ENCODE data around the gene CDH24. TPM values are rescaled to one million over a fixed set of nuclear protein-coding genes. Genes with fewer than 3 reads are reported as not detected.
"Not testable (repeated sequence)": the region's sequence is repeated elsewhere in the genome, so short reads cannot be mapped to it uniquely, and the experiment has no call there.

CDH24 gene
- polyA plus RNA-seq, 3 donors = 1.9 to 7.0 (median 4.4) TPM

DNA sequence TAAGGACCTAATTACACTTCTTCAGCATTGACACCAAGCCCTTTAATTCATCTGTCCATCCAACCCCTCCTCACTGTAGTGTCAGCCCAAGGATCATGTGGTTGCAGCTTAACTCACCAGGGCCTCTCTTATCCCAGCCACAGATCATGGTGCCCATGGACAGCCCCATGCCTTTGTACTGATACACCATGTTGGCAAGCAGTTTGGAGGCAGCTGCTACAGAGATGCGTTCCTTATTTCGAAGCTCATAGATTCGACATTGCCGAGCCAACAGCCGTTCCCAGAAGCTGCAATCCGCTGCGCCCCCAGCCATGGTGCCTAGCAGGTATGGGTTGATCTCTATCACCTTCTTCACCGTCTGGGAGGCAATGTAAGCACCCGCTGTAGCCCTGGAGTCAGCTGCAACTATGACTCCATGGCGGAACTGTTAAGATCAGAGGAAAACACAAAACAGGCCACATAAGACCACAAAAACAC lies 24.0 kb downstream of the CDH24 start:
- no peak overlapping the region for H3K27ac ChIP-seq (ENCODE audit: low read depth, low read length)
- 88 to 96% (median 96%) methylated on average over 10 of the region's 10 CpGs for WGBS, 3 donors

DNA sequence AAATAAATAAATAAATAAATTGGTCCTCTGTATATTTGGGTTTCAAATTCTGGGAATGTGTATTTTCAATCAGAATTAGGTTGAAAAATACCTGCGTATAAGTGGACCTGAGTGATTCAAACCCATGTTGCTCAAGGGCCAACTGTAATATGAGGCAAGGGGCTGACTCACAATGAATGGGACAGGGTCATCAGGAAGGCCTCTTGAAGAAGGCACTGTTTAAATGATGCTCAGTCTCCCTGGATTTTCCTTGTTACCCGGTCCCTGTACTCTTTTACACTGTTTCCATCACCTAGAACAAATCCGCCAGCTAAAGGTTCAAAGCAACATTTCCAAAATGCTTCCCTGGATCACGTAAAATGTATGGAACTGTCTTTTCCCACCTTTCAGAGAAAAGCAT lies 26.4 kb downstream of the CDH24 start:
- WGBS, 3 donors = 96 to 97% (median 96%) methylated on average over 4 of the region's 4 CpGs
- H3K27ac ChIP-seq (ENCODE audit: low read depth, low read length) = no peak overlapping the region

DNA sequence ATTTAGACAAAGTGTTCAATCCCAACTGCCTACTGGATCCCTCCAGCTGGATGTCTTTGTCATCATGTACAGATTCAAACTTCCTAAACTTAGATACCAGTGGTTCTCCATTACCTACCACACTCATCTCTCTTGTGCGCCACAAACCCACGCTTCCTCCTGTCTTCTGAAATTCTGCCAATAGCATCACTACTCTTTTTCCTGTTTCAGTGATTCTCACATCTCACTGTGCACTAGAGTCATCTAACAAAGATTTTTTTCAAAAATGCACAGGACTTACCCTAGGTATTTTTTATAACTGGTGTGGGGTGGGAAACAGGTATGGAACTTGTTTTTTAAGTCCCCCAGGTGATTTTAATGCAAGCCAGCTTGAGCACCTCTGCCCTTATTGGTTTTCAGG lies 28.5 kb downstream of the CDH24 start:
- no peak overlapping the region for H3K27ac ChIP-seq (ENCODE audit: low read depth, low read length)
- WGBS, 3 donors = 50 to 86% (median 54%) methylated on average over 2 of the region's 2 CpGs

DNA sequence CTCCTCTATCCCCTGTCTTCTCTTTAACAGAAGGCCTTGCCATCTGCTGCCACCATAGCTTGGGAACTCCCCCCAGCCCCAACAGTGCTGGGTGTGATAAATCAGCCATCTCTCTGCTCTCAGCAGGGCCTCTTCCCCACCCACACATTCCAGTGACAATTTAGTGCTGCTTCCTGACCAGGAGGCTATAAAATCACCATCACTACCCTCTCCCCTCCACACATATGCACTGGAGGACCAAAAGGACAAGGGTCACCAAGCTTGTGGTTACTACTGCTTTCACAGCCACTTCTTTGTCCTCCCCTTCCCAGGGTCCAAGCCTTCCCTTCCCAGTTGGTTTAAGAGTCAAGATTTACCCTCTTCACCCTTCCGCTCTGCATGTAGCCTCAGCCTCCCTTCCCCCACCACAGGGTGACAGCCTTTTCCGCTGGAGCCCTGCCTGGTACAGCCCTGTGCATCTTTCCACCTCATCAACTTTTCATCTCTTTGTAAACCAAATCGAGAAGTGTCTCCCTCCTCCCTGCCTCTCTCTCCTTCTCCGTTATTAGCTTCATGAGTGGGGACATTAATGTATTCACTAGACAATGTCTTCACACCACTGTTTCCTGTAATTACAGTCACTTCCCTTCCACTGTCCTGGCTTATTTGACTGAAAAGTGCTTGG lies 32.0 kb downstream of the CDH24 start:
- no peak overlapping the region for H3K27ac ChIP-seq (ENCODE audit: low read depth, low read length)
- WGBS, 3 donors = 58 to 74% (median 64%) methylated on average over 4 of the region's 4 CpGs

DNA sequence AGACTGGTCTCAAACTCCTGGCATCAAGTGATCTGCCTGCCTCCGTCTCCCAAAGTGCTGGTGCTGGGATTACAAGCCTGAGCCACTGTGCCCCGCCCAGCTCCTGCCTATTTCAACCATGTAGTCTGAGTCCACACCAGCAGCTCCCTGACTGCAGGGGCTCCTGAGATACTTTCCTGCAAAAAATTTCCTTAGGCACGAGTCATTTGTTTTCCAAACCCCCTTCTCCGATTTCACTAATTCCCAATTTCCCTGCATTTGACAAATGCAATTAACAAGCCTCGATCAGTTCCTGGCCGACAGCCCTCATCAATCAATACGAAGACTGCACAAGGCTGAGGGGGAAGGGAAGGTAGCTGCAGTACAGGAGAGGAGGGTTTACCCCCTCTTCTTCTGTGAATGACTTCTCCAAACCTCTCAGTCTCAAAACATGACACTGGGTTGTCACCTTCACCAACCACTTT lies 32.7 kb downstream of the CDH24 start:
- WGBS, 3 donors = 61 to 88% (median 72%) methylated on average over 7 of the region's 7 CpGs

GRCh38 chr14:23023795-23024152 lies 33.5 kb downstream of the CDH24 start:
- no peak overlapping the region for H3K27ac ChIP-seq (ENCODE audit: low read depth, low read length)
- WGBS, 3 donors = 96 to 97% (median 96%) methylated on average over 2 of the region's 2 CpGs

More for the DNA sequence above, 32.7 kb downstream of the CDH24 start:
- no peak overlapping the region for H3K27ac ChIP-seq (ENCODE audit: low read depth, low read length)

GRCh38 chr14:23023022-23023794 lies 34.1 kb downstream of the CDH24 start:
- H3K27ac ChIP-seq (ENCODE audit: low read depth, low read length) = no peak overlapping the region
- 77 to 86% (median 82%) methylated on average over 8 of the region's 8 CpGs for WGBS, 3 donors

GRCh38 chr14:23021889-23022442 lies 35.4 kb downstream of the CDH24 start:
- WGBS, 3 donors = 57 to 69% (median 64%) methylated on average over 7 of the region's 7 CpGs
- no peak overlapping the region for H3K27ac ChIP-seq (ENCODE audit: low read depth, low read length)

DNA sequence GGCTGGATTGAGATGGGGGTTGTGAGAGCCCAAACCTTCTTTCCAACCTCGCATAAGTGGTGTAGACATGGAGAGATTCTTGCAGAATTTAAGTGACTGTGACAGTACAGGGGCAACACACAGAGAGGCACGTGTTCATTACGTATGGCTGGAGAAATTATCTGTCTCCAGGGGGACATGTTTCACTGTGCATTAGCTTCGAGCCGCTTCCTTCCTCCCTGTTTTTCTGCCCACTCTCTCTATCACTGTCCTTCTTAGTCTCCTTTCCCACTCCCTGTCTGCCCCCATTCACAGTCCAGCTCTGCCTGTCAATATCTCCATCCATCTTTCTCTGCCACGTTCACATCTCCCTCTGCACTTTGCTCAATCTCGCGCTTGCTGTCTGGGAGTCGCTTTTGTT lies 35.9 kb downstream of the CDH24 start:
- WGBS, 3 donors = 62 to 74% (median 64%) methylated on average over 9 of the region's 9 CpGs
- H3K27ac ChIP-seq (ENCODE audit: low read depth, low read length) = no peak overlapping the region

GRCh38 chr14:23020143-23021128 lies 36.9 kb downstream of the CDH24 start:
- H3K27ac ChIP-seq (ENCODE audit: low read depth, low read length) = no peak overlapping the region
- 87 to 96% (median 90%) methylated on average over 7 of the region's 7 CpGs for WGBS, 3 donors

- no peak overlapping the region for H3K27ac ChIP-seq (ENCODE audit: low read depth, low read length)
These were observed 39.2 kb downstream of the CDH24 start for GRCh38 chr14:23018107-23018506.

DNA sequence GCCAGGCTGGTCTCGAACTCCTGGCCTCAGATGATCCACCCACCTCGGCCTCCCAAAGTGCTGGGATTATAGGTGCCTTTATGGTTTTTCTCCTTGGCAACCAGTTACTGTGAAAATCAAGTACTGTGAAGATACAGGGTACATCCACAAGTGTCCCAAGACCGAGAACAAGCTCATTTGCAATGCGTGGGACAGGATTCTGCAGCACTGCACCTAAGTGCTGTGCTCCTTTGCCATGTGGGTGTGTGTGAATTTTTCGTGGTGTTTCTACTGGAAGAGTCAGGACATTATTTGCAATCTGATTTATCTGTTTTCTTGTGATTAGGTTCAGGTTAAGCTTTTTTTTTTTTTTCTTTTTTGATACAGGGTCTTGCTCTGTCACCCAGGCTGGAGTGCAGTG lies 40.2 kb downstream of the CDH24 start:
- H3K27ac ChIP-seq (ENCODE audit: low read depth, low read length) = no peak overlapping the region
- WGBS, 3 donors = 86 to 90% (median 90%) methylated on average over 5 of the region's 5 CpGs

DNA sequence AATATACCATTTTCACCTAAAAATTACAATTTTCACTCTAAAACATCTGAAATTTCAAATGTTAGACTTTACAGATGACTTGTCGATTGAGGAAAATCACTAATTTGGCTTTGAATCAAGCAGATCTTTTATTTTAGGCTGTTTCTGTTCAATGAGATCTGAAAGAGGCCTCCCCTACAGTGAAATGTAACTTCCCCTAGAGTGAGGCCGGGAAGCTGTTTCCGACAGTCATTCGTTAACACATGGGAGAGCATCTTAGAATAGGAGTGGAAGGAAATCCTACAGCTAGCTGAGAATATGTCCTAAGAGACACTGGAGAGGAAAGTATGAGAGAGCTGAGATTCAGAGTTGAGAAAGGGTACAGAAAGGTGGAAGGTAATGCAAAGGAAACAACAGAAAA lies 41.7 kb downstream of the CDH24 start:
- no peak overlapping the region for H3K27ac ChIP-seq (ENCODE audit: low read depth, low read length)
- WGBS, 3 donors = 55 to 76% (median 64%) methylated on average over 4 of the region's 4 CpGs

- H3K27ac ChIP-seq (ENCODE audit: low read depth, low read length) = not testable (repeated sequence)
- 92 to 93% (median 93%) methylated on average over 5 of the region's 5 CpGs for WGBS, 3 donors
These were observed 43.6 kb downstream of the CDH24 start for GRCh38 chr14:23013749-23014054.

- 67 to 82% (median 72%) methylated on average over 6 of the region's 6 CpGs for WGBS, 3 donors
These were observed 44.1 kb downstream of the CDH24 start for GRCh38 chr14:23013054-23013748.

GRCh38 chr14:23009939-23010726 lies 47.2 kb downstream of the CDH24 start, which contains the start of gene C14orf93:
Gene C14orf93 (minus strand): TSS chr14:23010143. CDS start chr14:22999023, 11,120 bp downstream.
- no peak within 1 kb of the TSS for H3K27ac ChIP-seq (ENCODE audit: low read depth, low read length)
- 1 to 3% (median 1%) methylated on average over 40 of the region's 40 CpGs for WGBS, 3 donors

More at GRCh38 chr14:23013054-23013748, 44.1 kb downstream of the CDH24 start:
- H3K27ac ChIP-seq (ENCODE audit: low read depth, low read length) = no peak overlapping the region

DNA sequence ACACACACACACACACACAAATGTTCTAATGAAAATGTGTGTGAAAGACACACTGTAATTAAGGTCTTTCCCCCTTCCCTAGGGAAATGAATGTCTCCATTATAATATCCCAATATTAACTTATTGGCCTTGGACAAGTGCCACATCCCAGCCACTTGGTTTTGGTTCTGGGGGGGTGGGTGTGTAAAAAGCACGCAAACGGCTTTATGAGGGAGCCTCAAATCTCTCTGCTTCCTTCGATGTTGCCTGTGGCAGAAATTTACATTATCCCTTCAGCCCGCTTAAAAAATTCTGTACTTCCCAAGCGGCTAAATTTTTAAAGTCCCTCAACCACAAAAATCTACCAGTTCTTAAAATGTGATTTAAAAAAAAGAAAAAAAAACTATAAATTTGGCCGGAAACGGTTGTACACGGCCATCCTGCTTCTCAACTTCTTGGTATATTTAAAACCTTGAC lies 47.8 kb downstream of the CDH24 start:
- 10 to 21% (median 13%) methylated on average over 8 of the region's 8 CpGs for WGBS, 3 donors
- no peak overlapping the region for H3K27ac ChIP-seq (ENCODE audit: low read depth, low read length)

Data from adipose tissue (tissue), 3 donors.